ENCODE measurements around the gene WDR55. TPM values are rescaled to one million over a fixed set of nuclear protein-coding genes. Genes with fewer than 3 reads are reported as not detected.
A peak's percentile ranks its signal among the peaks of the same experiment; 100 is the strongest.
"Not testable (repeated sequence)": the region's sequence is repeated elsewhere in the genome, so short reads cannot be mapped to it uniquely, and the experiment has no call there.

The WDR55 gene
- total RNA-seq, 1 experiment from 2014 or later, result 38.8 TPM

DNA sequence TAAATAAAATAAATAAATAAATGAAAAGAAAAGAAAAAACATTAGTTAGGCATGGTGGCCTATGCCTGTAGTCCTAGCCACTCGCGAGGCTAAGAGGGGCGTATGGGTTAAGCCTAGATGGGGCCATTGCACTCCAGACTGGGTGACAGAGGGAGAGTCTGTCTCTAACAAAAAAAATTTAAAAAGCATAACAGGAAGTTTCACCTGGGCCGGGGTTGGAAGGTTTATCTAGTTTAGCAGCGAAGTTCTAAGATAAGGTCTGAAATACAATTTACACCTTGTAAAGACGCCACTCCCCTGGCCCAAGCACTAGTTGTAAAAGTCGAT, 53.5 kb downstream of the WDR55 start:
- Histone ChIP-seq H3K36me3 (ENCODE audit: control insufficient read depth, insufficient read depth, low read length) (no peaks in the 10 kb centered on the region), H3K4me3 (ENCODE audit: low read depth, low read length) (peak overlapping the region; percentile 41), H3K9me3 (no peaks in the 10 kb centered on the region), H3K27me3 (replicated peaks; ENCODE audit: control insufficient read depth, insufficient read depth, low read length) (no peaks in the 10 kb centered on the region), H3K4me1 (no peaks in the 10 kb centered on the region)
- Mint-ChIP-seq H3K4me3 (ENCODE audit: unreplicated experiment) (peak overlapping the region; percentile 99), H3K9me3 (ENCODE audit: unreplicated experiment) (peaks cover 9% of the 10 kb centered on the region), H3K4me1 (ENCODE audit: low read depth, unreplicated experiment) (peaks cover 15% of the 10 kb centered on the region), H3K36me3 (ENCODE audit: insufficient read depth, unreplicated experiment) (peaks cover 24% of the 10 kb centered on the region), H3K27ac (ENCODE audit: unreplicated experiment) (peak overlapping the region; percentile 100), H3K27me3 (ENCODE audit: insufficient read depth, unreplicated experiment) (peaks cover 8% of the 10 kb centered on the region)
- BruUV-seq (replicated peaks), result TSS peak; percentile 97
- intact Hi-C loops (cut with micrococcal nuclease; ENCODE audit: unreplicated experiment), result loop anchor here (1.0 to 5.0 kb wide), 5 partner anchors 18 to 476 kb away; partner anchors contain the start of genes EIF4EBP3, HARS1, HARS2 and TMCO6
- ChIA-PET POLR2A (interaction anchor here (0.6 to 1.6 kb wide), 8 partner anchors 8 to 372 kb away, joined by 3 to 24 read pairs (median 6); partner anchors contain the start of genes HARS1, HARS2, HBEGF and IK), CTCF (interaction anchor here (0.6 to 2.1 kb wide), 9 partner anchors 18 to 846 kb away, joined by 3 to 8 read pairs (median 5); partner anchors contain the start of genes ANKHD1, EIF4EBP3, HARS1 and HARS2)
- DNase-seq, result no peak
- TF ChIP-seq, protein P1, sequence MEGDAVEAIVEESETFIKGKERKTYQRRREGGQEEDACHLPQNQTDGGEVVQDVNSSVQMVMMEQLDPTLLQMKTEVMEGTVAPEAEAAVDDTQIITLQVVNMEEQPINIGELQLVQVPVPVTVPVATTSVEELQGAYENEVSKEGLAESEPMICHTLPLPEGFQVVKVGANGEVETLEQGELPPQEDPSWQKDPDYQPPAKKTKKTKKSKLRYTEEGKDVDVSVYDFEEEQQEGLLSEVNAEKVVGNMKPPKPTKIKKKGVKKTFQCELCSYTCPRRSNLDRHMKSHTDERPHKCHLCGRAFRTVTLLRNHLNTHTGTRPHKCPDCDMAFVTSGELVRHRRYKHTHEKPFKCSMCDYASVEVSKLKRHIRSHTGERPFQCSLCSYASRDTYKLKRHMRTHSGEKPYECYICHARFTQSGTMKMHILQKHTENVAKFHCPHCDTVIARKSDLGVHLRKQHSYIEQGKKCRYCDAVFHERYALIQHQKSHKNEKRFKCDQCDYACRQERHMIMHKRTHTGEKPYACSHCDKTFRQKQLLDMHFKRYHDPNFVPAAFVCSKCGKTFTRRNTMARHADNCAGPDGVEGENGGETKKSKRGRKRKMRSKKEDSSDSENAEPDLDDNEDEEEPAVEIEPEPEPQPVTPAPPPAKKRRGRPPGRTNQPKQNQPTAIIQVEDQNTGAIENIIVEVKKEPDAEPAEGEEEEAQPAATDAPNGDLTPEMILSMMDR (IDR thresholded peaks at IDR 0.05; ENCODE audit: insufficient read depth in 1 of 2, low read depth in 1 of 2, low read length in 1 of 2, severe bottlenecking in 1 of 2, unreplicated experiment in 1 of 2), result no peak

DNA sequence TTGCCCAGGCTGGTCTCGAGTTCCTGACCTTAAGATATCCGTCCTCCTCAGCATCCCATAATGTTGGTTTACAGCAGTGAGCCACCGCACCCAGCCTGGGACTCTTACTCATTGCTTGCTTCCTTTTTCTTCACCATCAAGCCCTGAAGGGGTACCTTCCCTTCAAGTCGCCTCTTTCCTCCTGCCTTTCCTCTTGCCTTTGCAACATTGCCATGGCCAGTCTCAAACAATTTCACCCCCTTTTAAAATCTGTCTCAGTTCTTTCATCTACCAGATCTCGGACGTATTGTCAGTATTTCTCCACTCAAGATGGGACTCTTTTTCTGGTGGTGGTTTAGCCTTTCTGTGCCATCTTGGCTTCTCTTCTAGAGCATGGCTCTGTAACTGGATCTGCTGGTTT, 56.0 kb downstream of the WDR55 start:
- H3K27me3 ChIP-seq (replicated peaks; ENCODE audit: control insufficient read depth, insufficient read depth, low read length); H3K27ac Mint-ChIP-seq (ENCODE audit: unreplicated experiment); DNase-seq; H3K36me3 ChIP-seq (ENCODE audit: control insufficient read depth, insufficient read depth, low read length); H3K4me3 ChIP-seq (ENCODE audit: low read depth, low read length); H3K9me3 ChIP-seq; H3K4me1 ChIP-seq; H3K27me3 Mint-ChIP-seq (ENCODE audit: insufficient read depth, unreplicated experiment); BruUV-seq (replicated peaks); H3K9me3 Mint-ChIP-seq (ENCODE audit: unreplicated experiment): not testable (repeated sequence)
- H3K4me3 Mint-ChIP-seq (ENCODE audit: unreplicated experiment), result peak overlapping the region; percentile 99
- intact Hi-C loops (cut with micrococcal nuclease; ENCODE audit: unreplicated experiment), result loop anchor here (1.0 kb wide), 3 partner anchors 56 to 347 kb away; partner anchors contain the start of gene WDR55
- POLR2A ChIA-PET, result interaction anchor here (0.7 kb wide), 2 partner anchors 173 to 374 kb away, joined by 3 to 5 read pairs; partner anchors contain the start of genes EIF4EBP3 and HBEGF
- H3K4me1 Mint-ChIP-seq (ENCODE audit: low read depth, unreplicated experiment), result peaks cover 15% of the 10 kb centered on the region
- CTCF ChIA-PET, result interaction anchor here (0.7 to 1.6 kb wide), 5 partner anchors 10 to 348 kb away, joined by 3 to 10 read pairs (median 7); partner anchors contain the start of genes EIF4EBP3 and SRA1
- H3K36me3 Mint-ChIP-seq (ENCODE audit: insufficient read depth, unreplicated experiment), result peaks cover 27% of the 10 kb centered on the region

DNA sequence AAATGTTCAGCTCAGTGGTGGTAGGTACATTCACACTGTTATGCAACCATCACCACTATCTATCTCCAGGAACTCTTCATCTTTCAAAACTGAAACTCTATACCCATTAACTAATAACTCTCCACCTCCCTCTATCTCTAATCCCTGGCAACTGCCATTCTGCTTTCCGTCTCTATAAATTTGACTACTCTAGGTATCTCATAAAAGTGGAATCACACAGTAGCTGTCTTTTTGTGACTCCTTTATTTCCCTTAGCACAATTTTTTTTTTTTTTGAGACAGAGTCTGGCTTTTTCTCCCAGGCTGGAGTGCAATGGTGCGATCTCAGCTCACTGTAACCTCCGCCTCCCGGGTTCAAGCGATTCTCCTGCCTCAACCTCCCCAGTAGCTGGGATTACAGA, 56.7 kb downstream of the WDR55 start:
- H3K27me3 Mint-ChIP-seq (ENCODE audit: insufficient read depth, unreplicated experiment); H3K4me1 ChIP-seq; H3K27me3 ChIP-seq (replicated peaks; ENCODE audit: control insufficient read depth, insufficient read depth, low read length); H3K4me3 Mint-ChIP-seq (ENCODE audit: unreplicated experiment); POLR2A ChIA-PET; H3K27ac Mint-ChIP-seq (ENCODE audit: unreplicated experiment); DNase-seq; H3K9me3 Mint-ChIP-seq (ENCODE audit: unreplicated experiment); H3K36me3 ChIP-seq (ENCODE audit: control insufficient read depth, insufficient read depth, low read length); BruUV-seq (replicated peaks); H3K4me3 ChIP-seq (ENCODE audit: low read depth, low read length); intact Hi-C loops (cut with micrococcal nuclease; ENCODE audit: unreplicated experiment); H3K9me3 ChIP-seq: not testable (repeated sequence)
- CTCF ChIA-PET, result interaction anchor here (0.7 to 1.6 kb wide), 2 partner anchors 10 to 164 kb away, joined by 3 to 4 read pairs; partner anchors contain the start of gene SRA1
- peaks cover 15% of the 10 kb centered on the region for H3K4me1 Mint-ChIP-seq (ENCODE audit: low read depth, unreplicated experiment)
- peaks cover 34% of the 10 kb centered on the region for H3K36me3 Mint-ChIP-seq (ENCODE audit: insufficient read depth, unreplicated experiment)

Small RNAs within 50 kb of the gene (microRNA-seq; reads per million reads assigned to microRNA genes)
- gene MIR3655, result not detected

Other genes with a start within 250 kb of the WDR55 start
- 7.6 and 8.0 TPM in 2 replicates for gene EIF4EBP3, start 117.2 kb upstream of the WDR55 start, total RNA-seq (2022)
- 44.0 and 50.3 TPM in 2 replicates for gene SRA1, start 107.4 kb upstream of the WDR55 start, total RNA-seq (2022)
- 23.4 and 25.1 TPM in 2 replicates for gene APBB3, start 100.3 kb upstream of the WDR55 start, total RNA-seq (2022)
- gene SLC35A4, start 100.1 kb upstream of the WDR55 start, total RNA-seq (2022), result 79.5 and 91.3 TPM in 2 replicates
- 11.5 and 13.3 TPM in 2 replicates for gene CD14, start 31.7 kb upstream of the WDR55 start, total RNA-seq (2022)
- 37.8 and 46.4 TPM in 2 replicates for gene TMCO6, start 25.5 kb upstream of the WDR55 start, total RNA-seq (2022)
- gene NDUFA2, start 17.3 kb upstream of the WDR55 start, total RNA-seq (2022), result 88.7 and 99.4 TPM in 2 replicates
- gene IK, start 17.1 kb upstream of the WDR55 start, total RNA-seq (2022), result 111 and 112 TPM in 2 replicates
- gene DND1, start 8.7 kb downstream of the WDR55 start, total RNA-seq (2022), result 1.8 TPM in 2 replicates
- gene HARS1, start 26.5 kb downstream of the WDR55 start, total RNA-seq (2022), result 82.4 and 83.5 TPM in 2 replicates
- 36.5 and 38.6 TPM in 2 replicates for gene HARS2, start 26.6 kb downstream of the WDR55 start, total RNA-seq (2022)
- gene ZMAT2, start 35.5 kb downstream of the WDR55 start, total RNA-seq (2022), result 73.1 and 76.6 TPM in 2 replicates
- 0.07 TPM in 1 of 2 replicates, not detected in the other for gene PCDHA1, start 121.2 kb downstream of the WDR55 start, total RNA-seq (2022)
- not detected in 2 replicates for gene PCDHA2, start 129.9 kb downstream of the WDR55 start, total RNA-seq (2022)
- gene PCDHA3, start 136.2 kb downstream of the WDR55 start, total RNA-seq (2022), result not detected in 2 replicates
- gene PCDHA4, start 142.2 kb downstream of the WDR55 start, total RNA-seq (2022), result 0.07 TPM in 1 of 2 replicates, not detected in the other
- gene PCDHA5, start 156.7 kb downstream of the WDR55 start, total RNA-seq (2022), result not detected in 2 replicates
- gene PCDHA6, start 163.1 kb downstream of the WDR55 start, total RNA-seq (2022), result 0.09 TPM in 1 of 2 replicates, not detected in the other
- gene PCDHA7, start 169.4 kb downstream of the WDR55 start, total RNA-seq (2022), result not detected in 2 replicates
- not detected in 2 replicates for gene PCDHA8, start 176.3 kb downstream of the WDR55 start, total RNA-seq (2022)
- not detected in 2 replicates for gene PCDHA9, start 183.5 kb downstream of the WDR55 start, total RNA-seq (2022)
- 0.02 and 0.07 TPM in 2 replicates for gene PCDHA10, start 191.0 kb downstream of the WDR55 start, total RNA-seq (2022)
- gene PCDHA11, start 204.1 kb downstream of the WDR55 start, total RNA-seq (2022), result not detected in 2 replicates
- not detected in 2 replicates for gene PCDHA12, start 210.4 kb downstream of the WDR55 start, total RNA-seq (2022)
- gene PCDHA13, start 217.2 kb downstream of the WDR55 start, total RNA-seq (2022), result not detected in 2 replicates